ENCODE data around the gene TNFRSF8.

GRCh38 chr1:12072741-12073140 is 9.6 kb downstream of the TNFRSF8 start:
- no peak for TF ChIP-seq POLR2A (IDR thresholded peaks at IDR 0.05)
- TF ChIP-seq CTCF (IDR thresholded peaks at IDR 0.05): no peak
- TF ChIP-seq POLR2AphosphoS5 (IDR thresholded peaks at IDR 0.05): no peak
